SKM-1 (cell line): ENCODE measurements around the gene GALNT11.

Source experiments
- DNase-seq: peaks from one replicate; lab custom pipeline; 2025; ENCODE audit not compliant: unreplicated experiment; lab: John Stamatoyannopoulos, UW

Gene GALNT11

GRCh38 chr7:152144557-152145245, 119.2 kb downstream of the GALNT11 start:
- DNase-seq = no peak

DNA sequence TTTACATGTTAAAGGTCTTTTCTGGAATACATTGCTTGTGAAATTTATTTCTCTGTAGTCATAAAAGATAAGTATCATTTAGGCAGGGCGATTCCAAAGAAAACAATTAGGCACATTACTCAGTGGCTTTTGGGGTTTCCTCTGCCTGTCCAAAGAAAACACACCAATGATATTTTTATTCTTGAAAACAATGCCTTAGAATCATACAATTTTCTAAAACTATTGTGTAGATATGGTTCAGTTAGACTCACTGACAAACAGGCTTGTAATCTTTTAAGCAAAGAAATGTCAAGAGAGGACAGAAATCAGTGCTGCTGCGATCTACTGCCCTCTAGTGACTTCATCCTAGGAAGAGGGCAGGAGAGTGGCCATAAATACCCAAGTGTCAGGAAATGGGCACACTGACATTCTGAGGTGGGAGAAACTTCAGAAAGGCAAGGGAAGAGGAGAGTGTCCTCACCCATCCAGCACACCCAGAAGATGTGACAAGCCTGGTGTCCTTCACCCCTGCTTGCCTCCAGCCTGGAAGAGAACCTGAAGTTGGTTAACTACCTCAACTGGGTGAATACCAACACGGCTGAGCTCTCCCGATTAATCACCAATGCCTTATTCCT, 120.5 kb downstream of the GALNT11 start:
- no peak for DNase-seq

DNA sequence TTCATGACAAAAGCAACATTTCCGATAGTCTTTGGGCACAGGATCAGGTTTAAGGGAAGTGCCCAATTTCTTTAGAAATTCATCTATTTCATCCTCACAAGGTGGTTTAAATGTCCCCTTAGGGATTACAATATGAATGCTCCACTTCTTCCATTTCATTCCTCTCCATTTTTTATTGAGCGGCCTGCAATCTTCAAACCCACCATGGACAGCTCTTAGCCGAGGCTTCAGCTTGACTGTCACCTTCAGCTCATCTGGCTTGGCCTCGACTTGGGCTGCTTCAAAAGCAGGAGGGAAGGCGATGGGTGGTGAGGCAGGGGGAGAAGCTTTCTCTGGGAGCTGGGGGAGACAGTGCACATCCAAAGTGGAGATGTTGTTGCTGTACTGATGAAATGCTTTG, 123.2 kb downstream of the GALNT11 start:
- no peak for DNase-seq

- no peak for DNase-seq
Measured at GRCh38 chr7:152149363-152149762, 123.9 kb downstream of the GALNT11 start.

DNA sequence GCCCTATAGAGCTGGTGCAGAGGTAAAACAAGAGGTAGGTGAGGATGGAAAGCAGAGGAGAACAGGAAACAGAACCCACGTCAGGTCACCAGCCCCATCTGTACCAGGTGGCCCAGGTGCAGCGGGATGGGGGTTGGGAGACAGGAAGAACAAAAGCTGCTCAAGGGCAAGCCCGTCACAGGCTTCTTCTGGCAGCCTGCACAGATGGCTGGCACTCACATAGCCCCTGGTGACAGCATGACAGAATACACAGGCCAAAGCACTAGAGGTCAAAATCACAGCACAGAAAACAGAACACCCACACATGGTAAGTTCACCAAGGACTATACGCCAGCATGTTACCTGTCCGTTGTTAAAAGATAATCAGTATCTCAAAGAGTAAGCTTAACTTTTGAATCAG, 126.8 kb downstream of the GALNT11 start:
- DNase-seq = no peak

- DNase-seq = no peak
Measured at GRCh38 chr7:152158801-152159587, 133.5 kb downstream of the GALNT11 start.

GRCh38 chr7:152161171-152161570, 135.7 kb downstream of the GALNT11 start:
- DNase-seq = no peak

- DNase-seq = no peak
Measured at GRCh38 chr7:152162287-152162686, 136.8 kb downstream of the GALNT11 start.
